GM18907 (cell line): ENCODE measurements around the gene KCNJ3.

ENCODE experiments used
- ATAC-seq: cut with Tn5 transposase; IDR thresholded peaks from one replicate; pipeline ENCODE4 v1.9.1; 2021; ENCODE audit warnings: mild to moderate bottlenecking, moderate library complexity; ENCODE audit not compliant: unreplicated experiment

The KCNJ3 gene

GRCh38 chr2:154704991-154705390 lies 6.5 kb downstream of the KCNJ3 start:
- no peak for ATAC-seq

- ATAC-seq, result no peak
These were observed 8.2 kb downstream of the KCNJ3 start for GRCh38 chr2:154706660-154707059.

- ATAC-seq, result no peak
These were observed 9.6 kb downstream of the KCNJ3 start for GRCh38 chr2:154707994-154708575.

GRCh38 chr2:154709215-154709614 lies 10.7 kb downstream of the KCNJ3 start:
- ATAC-seq, result no peak

GRCh38 chr2:154710078-154710477 lies 11.6 kb downstream of the KCNJ3 start:
- no peak for ATAC-seq

- no peak for ATAC-seq
These were observed 12.2 kb downstream of the KCNJ3 start for GRCh38 chr2:154710685-154711084.

GRCh38 chr2:154713675-154714074 lies 15.2 kb downstream of the KCNJ3 start:
- no peak for ATAC-seq

GRCh38 chr2:154720651-154721050 lies 22.2 kb downstream of the KCNJ3 start:
- no peak for ATAC-seq

GRCh38 chr2:154724194-154724797 lies 25.8 kb downstream of the KCNJ3 start:
- no peak for ATAC-seq

- ATAC-seq, result no peak
These were observed 41.9 kb downstream of the KCNJ3 start for GRCh38 chr2:154740361-154740760.

- no peak for ATAC-seq
These were observed 60.4 kb downstream of the KCNJ3 start for GRCh38 chr2:154758871-154759270.

- no peak for ATAC-seq
These were observed 64.1 kb downstream of the KCNJ3 start for GRCh38 chr2:154762638-154763037.

GRCh38 chr2:154771664-154772284 lies 73.3 kb downstream of the KCNJ3 start:
- no peak for ATAC-seq

- ATAC-seq, result no peak
These were observed 78.3 kb downstream of the KCNJ3 start for GRCh38 chr2:154776825-154777224.

- ATAC-seq, result no peak
These were observed 95.9 kb downstream of the KCNJ3 start for GRCh38 chr2:154794406-154794805.

GRCh38 chr2:154795651-154796050 lies 97.2 kb downstream of the KCNJ3 start:
- no peak for ATAC-seq

- no peak for ATAC-seq
These were observed 106.0 kb downstream of the KCNJ3 start for GRCh38 chr2:154804451-154804850.

GRCh38 chr2:154813636-154814035 lies 115.1 kb downstream of the KCNJ3 start:
- no peak for ATAC-seq

- ATAC-seq, result no peak
These were observed 116.4 kb downstream of the KCNJ3 start for GRCh38 chr2:154814856-154815255.

- no peak for ATAC-seq
These were observed 126.9 kb downstream of the KCNJ3 start for GRCh38 chr2:154825358-154825757.

GRCh38 chr2:154826827-154827226 lies 128.3 kb downstream of the KCNJ3 start:
- ATAC-seq, result no peak

- no peak for ATAC-seq
These were observed 128.8 kb downstream of the KCNJ3 start for GRCh38 chr2:154827286-154827685.

GRCh38 chr2:154832711-154833110 lies 134.2 kb downstream of the KCNJ3 start:
- ATAC-seq, result no peak
